NCI-H1105 treated with DMSO at 0.1 percent for 48 hours (cell line): ENCODE data around the gene IRS2.
"Not testable (repeated sequence)": the region's sequence is repeated elsewhere in the genome, so short reads cannot be mapped to it uniquely, and the experiment has no call there.

ENCODE experiments used
- DNase-seq: peaks from one replicate; lab custom pipeline; 2025; lab: John Stamatoyannopoulos, UW

Gene IRS2

DNA sequence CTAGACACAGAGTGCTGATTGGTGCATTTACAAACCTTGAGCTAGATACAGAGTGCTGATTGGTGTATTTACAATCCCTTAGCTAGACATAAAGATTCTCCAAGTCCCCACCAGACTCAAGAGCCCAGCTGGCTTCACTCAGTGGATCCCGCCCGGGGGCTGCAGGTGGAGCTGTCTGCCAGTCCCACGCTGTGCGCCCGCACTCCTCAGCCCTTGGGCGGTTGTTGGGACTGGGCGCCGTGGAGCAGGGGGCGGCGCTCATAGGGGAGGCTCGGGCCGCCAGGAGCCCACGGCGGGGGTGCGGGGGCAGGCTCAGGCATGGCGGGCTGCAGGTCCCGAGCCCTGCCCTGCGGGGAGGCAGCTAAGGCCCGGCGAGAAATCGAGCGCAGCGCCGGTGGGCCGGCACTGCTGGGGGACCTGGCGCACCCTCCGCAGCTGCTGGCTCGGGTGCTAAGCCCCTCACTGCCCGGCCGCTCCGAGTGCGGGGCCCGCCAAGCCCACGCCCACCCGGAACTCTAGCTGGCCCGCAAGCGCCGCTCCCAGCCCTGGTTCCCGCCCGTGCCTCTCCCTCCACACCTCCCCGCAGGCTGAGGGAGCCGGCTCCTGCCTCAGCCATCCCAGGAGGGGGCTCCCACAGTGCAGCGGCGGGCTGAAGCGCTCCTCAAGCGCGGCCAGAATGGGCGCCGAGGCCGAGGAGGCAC, 53.8 kb downstream of the IRS2 start:
- not testable (repeated sequence) for DNase-seq

DNA sequence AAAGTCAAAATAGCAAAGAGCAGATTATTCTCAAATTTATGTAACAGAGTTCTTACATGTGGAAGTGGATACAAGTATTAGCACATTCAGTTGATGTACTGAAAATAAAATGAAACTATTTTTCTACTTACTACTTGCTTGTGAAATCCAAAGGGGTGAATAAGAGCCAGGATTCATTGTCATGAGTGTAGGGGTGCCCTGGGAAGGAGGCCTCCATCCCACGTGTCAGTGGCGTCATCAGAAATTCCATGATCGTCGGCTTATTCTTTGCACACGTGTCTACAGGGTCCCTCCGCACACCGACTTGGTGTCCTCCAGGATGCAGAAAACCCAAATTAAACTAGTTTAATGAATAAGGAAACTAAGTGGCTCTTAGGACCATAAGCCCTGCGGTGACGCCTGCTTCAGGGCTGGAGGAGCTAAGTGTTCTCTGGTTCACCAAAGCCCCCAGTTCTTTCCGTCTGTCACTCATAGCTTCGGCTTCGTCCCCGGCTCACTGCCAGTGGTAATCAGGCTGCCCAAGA, 55.5 kb downstream of the IRS2 start:
- DNase-seq: no peak

- DNase-seq: no peak
Measured at GRCh38 chr13:109728791-109729731, 57.3 kb downstream of the IRS2 start.

GRCh38 chr13:109728061-109728460, 58.3 kb downstream of the IRS2 start:
- DNase-seq: no peak

- DNase-seq: no peak
Measured at GRCh38 chr13:109727251-109727650, 59.1 kb downstream of the IRS2 start.

- DNase-seq: no peak
Measured at GRCh38 chr13:109725995-109726637, 60.3 kb downstream of the IRS2 start.

DNA sequence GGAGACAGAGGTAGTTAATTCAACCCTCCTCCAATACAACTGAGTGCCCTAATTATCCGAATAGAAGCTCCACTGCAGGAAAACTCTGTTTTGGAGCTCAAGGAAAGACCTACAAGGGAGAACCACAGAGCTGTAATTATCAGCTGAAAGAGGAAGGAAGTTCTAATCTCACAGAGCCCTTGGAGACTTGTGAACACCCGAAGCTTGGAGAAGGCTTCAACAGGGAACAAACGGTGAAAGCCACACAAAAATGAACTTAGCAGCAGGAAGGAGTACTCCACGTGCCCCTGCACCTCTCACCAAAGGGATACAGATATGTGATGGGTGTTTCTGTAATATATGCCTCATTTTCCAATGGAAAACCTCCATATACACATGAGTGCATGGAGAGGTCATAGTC, 61.1 kb downstream of the IRS2 start:
- DNase-seq: no peak

DNA sequence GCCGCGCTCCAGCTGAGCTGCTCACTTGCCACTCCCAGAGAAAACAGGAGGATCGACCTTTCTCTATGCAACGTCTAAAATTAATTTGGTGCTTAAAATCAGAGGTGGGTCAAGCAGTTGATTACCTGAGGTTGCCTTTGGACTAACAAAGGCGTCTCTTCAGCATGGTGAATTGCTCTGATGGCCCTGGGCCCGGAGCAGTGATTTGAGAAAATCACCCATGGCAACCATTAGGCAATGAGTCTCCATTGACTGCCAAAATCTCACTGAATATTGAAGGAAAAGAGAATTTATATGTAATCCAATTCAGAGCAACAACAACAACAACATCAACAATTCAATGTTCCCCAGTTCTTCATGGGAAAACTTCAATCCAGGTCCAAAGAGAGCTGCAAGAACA, 61.8 kb downstream of the IRS2 start:
- no peak for DNase-seq

GRCh38 chr13:109723046-109723445, 63.3 kb downstream of the IRS2 start:
- no peak for DNase-seq

DNA sequence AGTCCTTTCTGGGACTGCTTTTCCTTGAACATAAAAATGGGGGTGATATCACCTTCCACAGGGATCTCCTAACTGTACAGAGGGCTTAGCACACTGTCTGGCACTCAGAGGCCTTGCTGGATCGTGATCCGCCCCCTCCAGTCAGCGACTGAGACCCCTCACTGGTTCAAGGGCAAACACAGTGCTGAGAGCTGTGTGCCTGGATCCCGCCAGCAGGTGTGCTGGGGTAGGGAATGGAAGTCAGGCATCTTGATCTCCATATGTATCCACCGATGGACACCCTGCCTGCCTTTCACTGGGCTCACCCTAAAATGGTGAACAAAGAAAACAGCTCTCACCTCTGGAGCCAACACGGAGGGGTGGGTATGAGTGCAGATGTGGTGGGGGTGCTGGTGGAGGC, 64.3 kb downstream of the IRS2 start:
- no peak for DNase-seq

GRCh38 chr13:109720758-109721184, 65.6 kb downstream of the IRS2 start:
- DNase-seq: peak; percentile 90

- peak; percentile 63 for DNase-seq
Measured at GRCh38 chr13:109719962-109720646, 66.3 kb downstream of the IRS2 start.

DNA sequence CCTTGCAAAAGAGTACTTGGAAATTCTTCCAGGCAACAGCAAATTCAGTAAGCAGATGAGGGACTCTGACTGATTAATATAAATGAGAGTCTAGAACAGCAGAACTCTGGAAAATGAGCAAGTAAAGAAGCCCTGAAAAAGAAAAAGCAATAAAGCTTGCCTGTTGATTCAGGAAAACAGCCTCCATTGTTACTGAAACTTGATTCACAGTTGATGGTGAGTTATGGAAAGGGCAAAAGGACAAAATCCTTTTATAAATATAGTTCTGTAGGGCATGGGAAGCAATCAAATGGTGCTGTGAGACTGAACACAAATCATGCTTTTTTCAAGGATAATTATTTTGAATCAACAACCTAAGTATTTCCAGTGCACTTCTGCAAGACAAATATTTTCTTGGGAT, 67.7 kb downstream of the IRS2 start:
- no peak for DNase-seq

DNA sequence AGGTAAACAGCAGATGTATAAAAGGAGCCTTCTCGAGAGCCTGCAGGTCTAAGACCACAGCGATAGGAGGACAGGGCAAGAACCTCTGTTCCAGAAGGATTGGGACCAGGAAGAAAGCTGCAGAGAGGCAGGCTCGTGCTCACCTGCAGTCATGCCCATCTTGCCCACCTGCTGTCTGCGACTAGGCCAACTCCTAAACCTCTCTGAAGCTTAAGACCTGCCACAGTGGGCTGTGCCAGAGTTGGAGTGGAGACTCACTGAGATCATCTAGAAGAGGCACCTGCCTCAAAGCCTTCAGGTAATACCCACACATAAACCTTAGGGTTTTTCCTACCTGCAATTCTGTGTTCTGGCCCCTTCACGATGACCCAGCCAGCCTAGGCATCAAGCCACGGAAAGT, 68.7 kb downstream of the IRS2 start:
- DNase-seq: no peak

DNA sequence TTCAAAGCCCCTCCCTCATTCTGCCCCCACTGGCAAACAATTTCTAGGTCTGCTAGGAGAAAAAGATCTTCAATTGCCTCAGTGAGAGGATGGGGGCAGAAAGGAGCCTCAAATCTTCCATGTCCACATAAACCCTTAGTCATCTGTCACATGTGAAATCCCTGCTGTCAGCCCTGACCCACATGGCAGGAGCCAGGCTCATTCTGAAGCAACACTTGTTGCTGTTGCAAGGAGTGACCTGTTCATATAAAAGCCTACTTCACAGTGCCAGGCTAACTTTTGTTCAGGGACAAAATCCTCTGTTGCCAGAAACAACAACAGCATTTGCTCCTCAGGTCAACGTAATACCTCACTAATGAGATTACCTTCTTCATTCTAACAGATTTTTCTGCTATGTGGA, 70.5 kb downstream of the IRS2 start:
- DNase-seq: no peak

- DNase-seq: no peak
Measured at GRCh38 chr13:109713681-109714080, 72.7 kb downstream of the IRS2 start.

DNA sequence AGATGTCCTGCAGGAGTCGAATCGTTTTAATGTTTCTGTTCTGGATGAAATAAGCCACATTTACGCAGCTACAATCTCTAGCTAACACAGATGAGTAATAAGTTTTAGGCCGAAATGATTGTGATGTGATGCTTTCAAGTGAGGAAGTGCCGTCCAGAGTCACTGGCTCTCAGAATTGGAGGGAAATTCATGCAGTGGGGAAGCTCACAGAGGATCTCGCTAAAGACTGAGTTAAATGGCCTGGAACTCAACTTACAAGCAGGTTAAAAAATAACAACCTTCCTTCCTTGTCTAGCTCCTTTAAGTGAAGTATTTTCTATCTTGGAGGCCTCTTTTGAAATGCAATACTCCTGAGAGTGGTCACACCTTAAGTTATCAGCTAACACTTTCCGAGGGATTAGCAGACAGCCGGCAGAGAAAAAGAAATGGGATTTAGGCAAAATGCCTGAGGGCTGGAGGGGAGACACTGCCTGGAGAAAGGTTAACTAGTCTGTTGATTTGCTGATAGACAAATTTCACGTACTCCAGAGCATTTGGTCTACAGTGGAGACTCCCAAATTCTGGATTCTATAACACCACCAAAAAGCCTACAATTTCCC, 74.2 kb downstream of the IRS2 start:
- no peak for DNase-seq

GRCh38 chr13:109707742-109708617, 78.4 kb downstream of the IRS2 start:
- no peak for DNase-seq

DNA sequence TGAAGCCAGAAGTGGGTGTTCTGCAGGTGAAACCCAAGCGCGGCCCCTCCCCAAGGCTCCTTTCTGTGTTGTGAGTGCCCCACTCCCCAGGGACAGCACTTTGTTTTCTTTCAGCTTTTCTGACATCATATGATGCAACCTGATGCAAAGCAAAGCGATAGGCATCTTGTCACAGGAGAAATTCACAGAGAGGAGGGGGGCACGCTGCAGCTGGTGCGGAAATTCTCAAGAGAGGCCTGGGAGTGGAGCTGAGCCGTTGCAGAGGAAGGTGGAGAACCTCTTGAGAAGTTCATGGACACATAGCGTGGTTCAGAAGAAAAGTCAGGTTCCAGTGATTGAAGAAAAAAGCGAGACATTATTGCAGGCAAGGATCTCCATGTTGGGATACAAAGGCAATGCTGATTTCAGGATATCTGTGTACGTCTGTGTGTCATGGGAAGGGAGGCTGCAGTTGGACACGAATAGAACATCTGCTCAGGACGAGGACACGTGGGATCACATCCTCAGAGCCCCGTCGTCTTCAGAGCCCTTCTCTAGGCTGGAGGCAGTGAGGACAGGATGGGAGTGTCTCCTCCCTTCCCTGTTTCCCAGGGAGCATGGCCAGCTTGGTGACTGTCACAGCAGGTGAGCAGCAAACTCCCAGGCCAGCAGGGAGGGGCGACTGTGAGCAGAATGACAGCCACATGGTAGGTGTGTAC, 79.2 kb downstream of the IRS2 start:
- no peak for DNase-seq
